Stimulated activated CD4-positive, alpha-beta T cell treated with anti-CD3 and anti-CD28 coated beads, Interleukin-12 subunit alpha, Interleukin-12 subunit beta, amount 100 ng/mL, for 4 hours (primary cell): ENCODE data around the gene HAVCR2.

Experiments
- DNase-seq: peaks from one replicate; pipeline ENCODE4 v3.0.0-alpha.2; 2020

The HAVCR2 gene

DNA sequence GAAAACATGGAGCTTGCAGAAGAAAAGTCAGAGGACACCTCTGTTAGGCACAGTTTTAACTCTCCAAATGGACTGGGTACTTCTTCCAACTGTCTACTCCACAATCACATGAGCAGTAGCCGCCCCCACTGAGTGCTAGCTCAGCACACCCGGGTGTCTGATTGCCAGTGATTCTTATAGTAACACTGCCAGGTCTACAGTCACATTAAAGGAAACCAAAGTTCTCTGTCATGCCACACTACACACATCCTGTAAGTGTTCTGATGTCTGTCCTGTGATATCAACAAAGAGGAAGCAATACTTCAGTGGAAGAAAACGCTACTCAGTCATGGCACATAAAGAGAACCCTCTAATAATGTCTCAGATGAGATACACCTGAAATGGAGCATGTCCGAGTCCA lies at the start of gene HAVCR2:
HAVCR2 (minus strand) TSS at position 69 of the 400 bp plus-strand sequence; CDS start at position 8, 61 bp downstream.
- DNase-seq, result peak; percentile 26

DNA sequence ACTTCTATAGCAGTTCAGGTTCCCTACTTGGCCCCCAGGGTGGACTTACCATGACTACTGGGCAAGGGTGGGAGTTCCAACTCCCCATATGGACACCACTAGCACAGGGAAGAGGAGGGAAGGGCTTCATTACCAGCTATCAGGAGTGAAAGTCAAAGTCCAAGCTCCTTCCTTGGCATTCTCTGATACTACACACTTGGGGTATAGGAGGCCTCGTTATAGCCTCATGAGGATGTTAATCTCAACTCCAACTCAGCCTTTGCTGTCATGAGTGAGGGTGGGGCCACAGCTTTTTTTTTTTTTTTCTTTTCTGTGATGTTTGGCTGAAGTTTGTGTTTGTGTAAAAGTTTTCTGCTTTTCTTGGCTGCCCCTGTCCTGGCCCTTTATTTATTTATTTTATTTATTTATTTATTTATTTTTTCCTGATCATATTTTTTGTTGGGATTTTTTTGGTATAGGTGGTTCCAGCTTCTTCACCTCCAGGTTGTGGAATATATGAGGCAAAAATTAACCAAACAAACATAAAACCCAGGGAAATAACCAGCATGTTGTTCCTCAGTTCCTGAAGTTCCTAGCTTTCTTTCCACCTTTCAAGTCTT lies 48.5 kb upstream of the HAVCR2 start:
- no peak for DNase-seq

DNA sequence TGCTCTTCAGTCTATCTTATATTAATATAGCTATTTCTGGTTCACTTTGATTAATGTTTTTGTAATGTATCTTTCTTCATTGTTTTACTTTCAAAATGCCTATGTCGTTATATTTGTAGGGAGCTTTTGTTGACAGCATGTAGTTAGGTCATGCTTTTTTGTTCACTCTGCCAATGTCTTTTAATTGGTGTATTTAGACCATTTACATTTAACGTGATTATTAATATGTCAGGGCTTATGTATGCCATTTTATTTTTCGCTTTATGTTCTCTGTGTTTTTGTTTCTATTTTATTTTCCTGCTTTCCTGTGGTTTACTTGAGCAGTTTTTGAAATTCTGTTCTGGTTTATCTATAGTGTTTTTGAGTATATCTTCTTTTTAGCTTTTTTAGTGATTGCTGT lies 46.5 kb upstream of the HAVCR2 start:
- DNase-seq, result no peak

DNA sequence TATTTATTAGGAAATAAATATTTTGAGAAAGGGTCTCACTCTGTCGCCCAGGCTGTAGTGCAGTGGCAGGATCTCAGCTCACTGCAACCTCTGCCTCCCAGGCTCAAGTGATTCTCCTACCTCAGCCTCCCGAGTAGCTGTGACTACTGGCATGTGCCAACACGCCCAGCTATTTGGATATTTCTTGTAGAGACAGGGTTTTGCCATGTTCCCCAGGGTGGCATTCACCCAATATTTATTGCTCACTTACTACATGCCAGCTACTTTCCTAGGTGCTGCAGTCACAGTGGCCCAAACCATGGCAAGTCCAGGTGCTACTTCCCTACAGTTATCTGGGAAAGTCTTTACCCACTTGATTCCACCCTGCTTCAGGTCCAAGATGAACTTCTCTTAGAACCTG lies 42.2 kb upstream of the HAVCR2 start:
- DNase-seq, result no peak

DNA sequence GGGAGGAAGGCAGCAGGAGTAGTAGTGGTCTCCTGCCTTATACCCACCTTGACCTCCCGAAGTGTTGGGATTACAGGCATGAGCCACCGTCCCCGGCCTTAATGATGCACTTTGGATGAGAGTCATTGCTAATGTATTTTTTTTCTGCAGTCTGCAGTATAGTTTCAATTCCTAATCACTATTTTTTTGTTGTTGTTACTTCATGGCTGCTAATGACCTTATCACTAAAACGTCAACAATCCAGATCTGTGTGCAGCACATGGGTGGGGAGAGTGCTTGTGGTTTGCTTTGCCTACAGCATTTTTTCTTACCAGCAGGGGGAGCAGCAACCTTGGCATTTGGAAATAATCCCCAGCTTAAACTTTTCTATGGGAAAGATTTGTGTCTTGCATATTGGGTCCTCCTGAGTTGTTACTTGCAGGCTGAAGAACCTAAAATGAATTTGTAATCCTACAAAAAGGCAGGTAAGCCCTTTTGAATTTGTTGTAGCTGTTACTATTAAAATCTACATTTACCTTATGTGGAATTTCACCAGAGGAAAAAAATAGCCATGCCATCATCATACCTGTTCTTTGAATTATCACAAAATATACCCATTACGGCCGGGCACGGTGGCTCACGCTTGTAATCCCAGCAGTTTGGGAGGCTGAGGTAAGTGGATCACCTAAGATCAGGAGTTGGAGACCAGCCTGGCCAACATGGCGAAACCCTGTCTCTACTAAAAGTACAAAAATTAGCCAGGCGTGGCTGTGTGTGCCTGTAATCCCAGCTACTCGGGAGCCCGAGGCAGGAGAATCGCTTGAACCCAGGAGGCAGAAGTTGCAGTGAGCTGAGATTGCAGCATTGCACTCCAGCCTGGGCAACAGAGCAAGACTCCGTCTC lies 40.1 kb upstream of the HAVCR2 start:
- peak; percentile 72 for DNase-seq

DNA sequence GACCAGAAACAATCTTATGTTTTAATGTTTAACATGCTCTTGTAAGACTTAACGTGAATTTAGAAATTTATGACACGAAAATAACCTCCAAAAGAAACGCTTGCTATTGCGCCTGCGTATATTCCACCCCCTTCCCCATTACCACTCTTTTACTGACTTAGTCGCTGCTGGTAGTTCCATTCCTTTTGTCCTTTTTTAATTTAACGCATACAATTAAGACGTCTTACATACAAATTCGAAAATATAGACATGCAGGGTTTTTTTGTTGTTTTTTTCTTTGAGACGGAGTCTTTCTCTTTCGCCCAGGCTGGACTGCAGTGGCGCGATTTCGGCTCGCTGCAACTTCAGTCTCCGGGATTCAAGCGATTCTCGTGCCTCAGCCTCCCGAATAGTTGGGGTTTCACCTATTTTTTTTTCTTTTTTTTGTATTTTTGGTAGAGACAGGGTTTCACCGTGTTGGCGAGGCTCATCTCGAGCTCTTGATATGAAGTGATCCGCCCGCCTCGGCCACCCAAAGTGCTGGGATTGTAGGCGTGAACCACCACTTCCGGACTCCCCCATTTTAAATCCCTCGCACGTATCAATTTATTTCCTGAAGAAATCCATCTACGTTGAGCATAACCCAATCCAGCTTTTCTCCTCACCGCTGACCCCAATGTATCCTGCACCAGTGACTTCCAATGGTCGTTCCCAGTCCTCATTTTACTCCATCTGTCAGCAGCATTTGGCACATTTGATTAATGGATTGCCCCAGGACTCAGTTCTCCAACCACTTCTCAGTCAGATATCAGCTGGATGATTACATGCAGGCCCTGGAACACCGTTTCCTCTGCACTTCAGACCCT lies 34.5 kb upstream of the HAVCR2 start:
- peak; percentile 32 for DNase-seq

DNA sequence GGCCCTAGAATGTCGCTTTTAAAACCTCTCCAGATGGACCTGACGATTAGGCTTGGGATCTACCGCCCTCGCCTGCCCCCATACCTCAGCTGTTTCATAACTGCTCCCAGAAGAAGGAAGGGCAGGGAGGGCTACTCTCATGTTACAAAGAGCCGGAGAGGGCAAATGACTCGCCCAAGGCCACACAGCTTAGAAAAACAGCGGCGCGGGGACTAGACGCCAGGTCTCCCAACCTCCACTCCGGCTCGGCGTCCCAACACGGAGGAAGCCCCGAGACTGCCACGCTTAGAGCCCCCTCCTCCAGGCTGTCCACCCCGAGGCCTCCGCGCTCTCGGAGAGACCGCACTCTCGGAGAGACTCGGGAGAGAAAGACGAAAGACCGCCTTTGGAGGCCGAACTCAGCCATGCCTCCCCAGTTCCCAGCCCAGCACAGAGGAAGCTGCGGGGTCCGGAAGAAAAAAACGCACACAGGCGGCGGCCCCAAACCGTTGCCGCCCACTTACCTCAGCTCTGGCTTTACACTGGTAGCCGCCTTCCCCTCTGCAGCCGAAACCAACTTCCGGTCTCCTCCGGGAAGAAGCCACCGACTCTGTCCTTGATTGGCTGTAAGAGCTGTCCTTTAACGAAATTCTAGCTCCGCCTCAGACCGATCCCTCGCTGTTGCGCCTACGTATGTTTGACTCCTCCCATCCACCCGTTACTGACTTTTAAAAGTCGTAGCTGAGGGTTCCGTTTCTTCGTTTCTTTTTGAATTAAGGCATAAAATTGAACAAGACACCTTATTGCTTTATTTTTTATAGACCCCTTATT lies 33.7 kb upstream of the HAVCR2 start, which contains the start of gene MED7:
MED7 (minus strand) TSS at position 549 of the 810 bp plus-strand sequence. CDS start 3,434 bp downstream, outside the sequence.
- peak; percentile 78 for DNase-seq

DNA sequence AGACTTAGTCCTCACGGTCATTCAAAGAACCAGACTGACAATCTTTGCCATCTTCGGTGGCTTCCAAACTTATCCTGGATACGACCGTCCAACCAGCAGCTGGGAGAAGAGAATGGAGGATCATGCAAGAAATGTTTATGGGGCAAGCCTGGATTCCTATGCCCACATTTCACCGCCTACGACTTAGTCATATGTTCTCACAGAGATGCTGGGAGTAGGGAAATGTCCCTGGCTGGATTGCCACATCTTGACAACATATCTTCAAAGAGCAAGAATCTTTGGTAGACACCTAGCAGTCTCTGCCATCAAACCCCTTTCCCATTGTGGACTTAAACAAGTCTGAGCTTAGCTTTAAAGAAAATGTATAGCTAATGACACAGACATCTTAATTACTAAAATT lies 28.8 kb upstream of the HAVCR2 start:
- DNase-seq, result no peak

DNA sequence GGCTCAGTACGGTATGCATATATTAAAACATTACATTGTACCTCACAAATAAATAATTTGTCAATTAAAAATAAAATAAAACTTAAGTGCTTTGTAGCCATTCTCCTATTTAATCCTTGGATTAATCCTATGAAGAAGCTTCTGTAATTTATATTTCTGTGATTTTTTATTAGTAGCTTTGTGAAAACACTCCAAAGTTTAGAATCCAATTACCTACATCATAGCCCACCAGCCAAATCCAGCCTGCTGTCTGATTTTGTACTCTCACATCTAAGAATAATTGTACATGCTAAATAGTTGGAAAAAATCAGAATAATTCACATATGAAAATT lies 23.4 kb upstream of the HAVCR2 start:
- DNase-seq, result no peak

DNA sequence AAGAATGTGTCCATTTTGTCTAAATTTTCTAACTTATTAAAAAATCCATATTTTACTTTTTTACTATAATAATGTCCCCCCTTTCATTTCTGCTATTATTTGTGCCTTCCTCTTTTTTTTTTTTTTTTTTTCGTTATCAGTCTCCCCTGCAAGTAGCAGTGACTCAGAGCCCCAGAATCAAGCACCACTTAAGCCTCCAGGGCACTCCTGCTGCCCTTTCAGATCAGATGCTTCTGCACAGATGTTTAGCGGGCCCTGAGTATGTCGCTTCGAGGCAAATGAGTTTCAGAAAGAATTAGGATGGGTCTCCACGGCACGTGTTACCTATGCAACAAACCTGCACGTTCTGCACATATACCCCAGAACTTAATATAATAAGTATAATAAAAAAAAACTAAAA lies 22.1 kb upstream of the HAVCR2 start:
- no peak for DNase-seq

DNA sequence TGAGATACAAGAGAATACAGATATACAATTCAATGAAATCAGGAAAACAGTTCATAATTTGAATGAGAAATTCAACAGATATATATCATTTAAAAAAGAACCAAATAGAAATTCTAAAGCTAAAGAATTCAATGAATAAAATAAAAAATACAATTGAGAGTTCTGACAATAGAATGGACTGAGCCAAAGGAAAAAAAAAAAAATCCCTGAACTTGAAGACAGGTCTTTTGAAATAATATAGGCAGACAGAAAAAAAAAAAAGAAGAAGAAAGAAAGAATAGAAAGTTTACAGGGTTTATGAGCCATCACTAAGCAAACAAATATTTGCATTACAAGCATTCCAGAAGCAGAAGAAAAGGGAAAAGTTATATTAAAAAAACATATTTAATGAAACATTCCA lies 12.9 kb upstream of the HAVCR2 start:
- DNase-seq, result no peak

DNA sequence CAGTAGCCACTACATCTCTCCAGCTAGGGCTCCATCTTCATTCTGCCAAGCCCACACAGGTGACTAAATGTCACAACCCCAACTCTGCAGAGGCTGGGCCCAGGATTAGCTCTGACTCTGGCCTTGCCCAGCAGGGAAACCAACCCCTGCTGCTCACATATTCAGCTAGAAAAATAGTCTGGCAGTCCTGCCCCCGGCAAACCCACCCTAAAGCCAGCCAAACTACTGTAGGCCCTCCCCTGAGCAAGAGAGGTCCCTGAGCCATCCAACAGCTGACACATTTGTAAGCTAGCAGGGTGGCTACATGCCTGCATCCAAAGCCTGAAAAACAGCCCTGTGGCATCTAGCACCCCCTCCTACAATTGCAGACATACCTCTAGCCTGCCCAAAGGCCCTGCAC lies 11.3 kb upstream of the HAVCR2 start:
- DNase-seq, result no peak

DNA sequence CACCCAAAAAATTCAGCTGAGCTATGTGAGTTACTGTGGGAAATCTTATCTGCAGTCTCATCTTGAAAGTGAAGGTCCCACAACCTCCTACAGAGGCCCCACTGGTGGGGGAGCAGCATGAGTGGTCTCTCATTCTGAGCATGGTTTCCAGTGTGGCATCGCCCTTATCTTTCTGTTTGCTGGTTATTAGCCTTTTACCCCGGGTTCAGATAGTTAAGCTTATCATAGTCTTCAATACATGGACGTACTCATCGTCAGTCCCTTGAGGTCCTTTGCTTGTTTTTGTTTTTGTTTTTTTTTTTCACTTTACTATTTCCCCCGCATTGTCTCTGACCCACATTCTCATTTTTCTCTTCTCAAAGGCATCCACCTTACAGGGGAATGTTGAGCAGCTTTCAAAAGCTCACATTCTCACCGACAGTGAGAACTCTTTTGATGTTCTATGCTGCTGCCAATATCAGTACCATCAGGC lies 7.7 kb upstream of the HAVCR2 start:
- no peak for DNase-seq

DNA sequence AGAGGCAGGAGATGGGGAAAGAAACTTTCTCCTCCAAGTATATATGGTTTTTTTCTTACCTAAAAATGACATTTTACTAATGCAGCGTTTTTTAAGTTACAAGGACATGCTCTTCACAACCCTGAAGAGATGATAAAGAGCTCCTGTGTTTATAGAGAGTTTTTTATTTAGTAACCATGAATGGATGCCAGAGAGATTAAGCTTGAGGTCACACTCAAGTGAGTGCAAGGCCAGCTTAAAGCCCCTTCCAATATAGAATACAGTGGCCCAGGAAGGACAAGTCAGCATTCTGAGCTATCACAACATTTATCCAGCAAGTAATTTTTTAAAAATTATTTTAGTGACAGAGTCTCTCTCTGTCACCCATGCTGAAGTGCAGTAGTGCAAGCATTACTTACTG lies 6.7 kb upstream of the HAVCR2 start:
- no peak for DNase-seq

DNA sequence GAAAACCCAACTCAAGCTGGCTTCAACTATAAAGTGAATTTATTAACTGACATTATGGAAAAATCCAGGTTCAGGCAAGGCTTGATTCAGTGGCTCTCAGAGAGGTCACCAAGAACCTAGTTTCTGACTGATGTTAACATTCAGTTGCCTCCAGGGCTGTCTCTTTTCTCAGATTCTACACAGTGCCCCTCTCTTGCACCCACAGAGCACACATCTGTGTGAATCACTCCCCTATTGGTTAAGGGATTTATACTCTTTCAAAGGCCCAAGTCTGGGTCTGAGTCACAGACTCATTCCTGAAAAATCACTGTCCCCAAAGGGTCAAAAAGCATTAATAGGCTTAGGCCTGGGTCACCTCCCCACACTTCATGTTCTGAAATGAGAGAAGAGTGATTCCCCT lies 6.2 kb upstream of the HAVCR2 start:
- DNase-seq, result no peak

DNA sequence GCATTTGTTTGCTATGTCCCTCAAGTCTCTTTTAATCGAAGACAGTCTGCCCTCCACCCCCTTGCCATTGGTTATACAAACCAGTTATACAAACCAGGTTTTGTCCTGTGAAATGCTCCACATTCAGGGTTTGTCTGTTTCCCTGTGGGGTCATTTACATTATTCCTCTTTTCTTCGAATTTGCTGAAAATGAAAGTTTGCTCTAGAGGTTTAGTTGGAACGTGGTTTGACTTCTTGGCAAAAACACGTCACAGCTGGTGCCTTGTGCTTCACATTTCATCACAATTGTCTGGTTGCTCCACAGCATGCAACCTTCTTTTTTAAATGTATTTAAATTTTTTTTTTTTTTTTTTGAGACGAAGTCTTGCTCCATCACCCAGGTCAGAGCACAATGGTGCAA lies 4.2 kb upstream of the HAVCR2 start:
- no peak for DNase-seq

DNA sequence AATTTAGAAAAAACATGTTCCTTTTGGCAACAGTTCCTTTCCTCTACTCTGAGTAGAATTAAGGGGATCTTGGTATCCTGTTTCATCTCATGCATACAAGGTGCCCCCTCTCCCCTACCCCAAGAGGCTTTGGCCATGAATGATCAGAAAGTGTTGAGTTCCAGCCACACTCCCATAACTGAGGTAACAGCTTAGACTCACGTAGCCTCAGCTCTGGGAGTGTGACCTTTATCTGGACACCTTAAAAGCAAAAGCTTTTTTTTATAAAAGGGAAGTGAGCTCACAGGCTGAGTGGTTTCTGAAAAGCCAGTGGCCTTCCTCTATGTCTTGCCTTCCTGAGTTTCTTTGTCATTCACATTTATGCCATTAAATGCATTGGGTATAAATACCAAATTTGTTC lies 900 bp upstream of the HAVCR2 start:
- DNase-seq, result no peak

DNA sequence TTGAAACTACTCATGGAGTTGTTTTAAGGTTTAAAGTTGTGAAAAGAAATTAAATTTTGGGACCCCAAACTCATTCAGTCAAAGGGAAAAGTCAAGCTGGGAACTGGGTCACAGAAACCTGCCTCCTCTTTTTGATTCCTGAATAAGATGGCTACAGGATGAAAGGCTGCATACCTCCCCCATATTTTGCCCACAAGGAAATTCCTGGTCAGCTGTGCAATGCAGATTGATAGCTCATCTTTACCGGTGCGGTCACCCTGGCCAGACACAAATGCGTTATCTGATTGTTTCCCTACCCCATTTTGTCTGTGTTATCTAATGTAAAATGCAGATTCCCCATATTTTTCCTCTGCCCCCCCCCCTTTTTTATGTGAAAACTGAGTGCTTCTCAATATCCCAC lies 1.3 kb downstream of the HAVCR2 start:
- no peak for DNase-seq

DNA sequence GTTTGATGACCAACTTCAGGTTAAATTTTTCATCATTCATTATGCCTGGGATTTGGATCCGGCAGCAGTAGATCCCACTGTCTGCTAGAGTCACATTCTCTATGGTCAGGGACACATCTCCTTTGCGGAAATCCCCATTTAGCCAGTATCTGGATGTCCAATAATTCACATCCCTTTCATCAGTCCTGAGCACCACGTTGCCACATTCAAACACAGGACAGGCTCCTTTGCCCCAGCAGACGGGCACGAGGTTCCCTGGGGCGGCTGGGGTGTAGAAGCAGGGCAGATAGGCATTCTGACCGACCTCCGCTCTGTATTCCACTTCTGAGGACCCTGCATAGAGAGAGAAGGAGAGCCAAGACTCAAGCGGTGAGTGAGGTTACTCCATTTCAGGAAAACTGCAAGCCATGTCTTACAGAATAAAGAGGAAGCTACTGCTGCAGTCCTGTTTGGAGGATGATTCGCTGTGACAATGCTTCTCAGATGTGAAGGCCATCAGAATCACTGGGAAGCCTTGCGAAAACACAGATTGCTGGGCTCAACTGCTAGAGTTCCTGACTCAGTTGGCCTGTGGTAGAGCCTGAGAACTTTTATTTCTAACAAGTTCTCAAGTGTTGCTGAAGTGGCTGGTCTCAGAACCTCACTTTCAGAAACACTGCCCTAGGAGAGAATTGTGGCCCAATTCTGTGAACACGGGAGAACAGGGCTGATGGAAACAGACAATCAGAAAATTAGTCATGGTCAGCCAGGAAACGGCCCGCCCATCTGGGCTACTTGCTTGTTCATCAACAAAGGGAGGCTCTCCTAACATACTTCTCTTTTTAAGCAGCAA lies 2.0 kb downstream of the HAVCR2 start:
- no peak for DNase-seq

DNA sequence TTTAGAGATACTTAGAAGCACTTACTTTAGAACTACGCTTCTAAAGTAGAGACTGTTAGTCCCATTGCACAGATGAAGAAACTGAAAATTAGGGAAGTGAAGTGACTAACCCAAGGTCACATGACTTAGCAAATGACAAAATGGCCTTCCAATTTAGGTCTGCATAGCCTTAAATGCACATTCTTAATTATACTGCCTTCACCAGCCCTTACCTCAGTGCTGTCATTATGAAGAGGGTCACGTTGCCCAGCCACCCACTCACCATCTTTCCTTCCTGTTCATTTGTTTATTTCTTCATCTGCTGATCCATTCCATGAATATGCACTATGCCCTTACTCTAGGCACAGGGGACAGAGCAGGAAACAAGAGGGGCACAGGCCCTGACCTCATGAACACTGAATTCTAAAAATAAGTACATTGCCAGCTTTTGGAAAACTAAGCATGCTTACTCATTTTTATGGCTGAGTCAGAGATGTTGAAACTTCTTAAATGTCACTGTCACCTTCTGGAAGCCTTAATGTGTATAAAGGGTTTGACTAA lies 8.6 kb downstream of the HAVCR2 start:
- no peak for DNase-seq

DNA sequence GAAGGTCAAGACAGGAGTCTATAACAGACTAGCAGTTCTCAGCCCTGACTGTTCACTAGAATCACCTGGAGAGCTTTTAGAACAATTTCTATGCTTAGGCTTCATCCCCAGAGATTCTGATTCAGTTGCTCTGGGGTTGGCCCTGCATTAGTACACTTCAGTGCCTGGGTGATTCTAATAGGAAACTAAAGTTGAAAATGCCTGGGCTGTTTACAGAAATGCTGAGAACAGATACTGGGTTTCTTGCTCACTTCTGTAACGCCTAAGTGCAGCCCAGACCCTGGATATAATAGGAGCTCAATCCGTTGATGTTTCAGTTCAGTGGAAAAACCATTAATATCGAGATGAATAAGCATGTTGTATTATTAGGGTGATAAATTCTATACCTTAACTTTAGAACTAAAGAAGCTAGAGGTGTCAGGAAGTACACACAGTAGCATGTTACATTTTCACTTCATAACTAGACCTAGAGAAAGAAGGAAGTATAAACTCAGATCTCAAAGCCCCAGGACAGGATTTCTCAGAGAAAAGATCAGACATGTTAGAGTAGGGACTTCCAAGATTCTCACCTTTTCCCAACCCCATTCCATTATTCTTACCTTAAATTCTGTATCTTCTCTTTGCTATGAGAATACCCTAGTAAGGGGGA lies 20.4 kb downstream of the HAVCR2 start:
- DNase-seq, result no peak
